Body of pancreas (tissue), 4 donors: Measurements from ENCODE around the gene SLC16A8.

Source experiments
- CTCF ChIP-seq, 7 experiments: fragments of 450-650 bp in 4 of 7; fragments of 200-600 bp in 3 of 7; sonication (generic) in 3 of 7; IDR thresholded peaks; one replicate each; pipeline ENCODE4 v1.5.1; 2016 to 2019; ENCODE audit warnings: antibody characterized with exemption in 7 of 7
- POLR2A ChIP-seq, 3 donors: fragments of 450-650 bp; IDR thresholded peaks; one replicate each; pipeline ENCODE4 v1.6.1; 2016; ENCODE audit warnings: antibody characterized with exemption in 3 of 3, mild to moderate bottlenecking in 2 of 3

GRCh38 chr22:38110863-38111852 is 27.2 kb upstream of the SLC16A8 start:
- TF ChIP-seq CTCF (IDR thresholded peaks at IDR 0.05) (no peak), POLR2A (IDR thresholded peaks at IDR 0.05) (no peak)
